Neural crest cell (in vitro differentiated cells): ENCODE results near the gene TRPM2. TPM values are rescaled to one million over a fixed set of nuclear protein-coding genes. Genes with fewer than 3 reads are reported as not detected.
A peak's percentile ranks its signal among the peaks of the same experiment; 100 is the strongest.

Experiments
- DNase-seq: peaks from one replicate; pipeline ENCODE4 v3.0.0; 2021; ENCODE audit warnings: low read depth, mixed read lengths, low spot score
- H3K27ac Mint-ChIP-seq: one replicate; pipeline ENCODE4 v1.8.0; 2021; ENCODE audit warnings: mild to moderate bottlenecking, mixed read lengths; ENCODE audit not compliant: unreplicated experiment
- H3K27me3 Mint-ChIP-seq: 2 replicates; pipeline ENCODE4 v1.8.0; 2021; ENCODE audit warnings: low read depth, mild to moderate bottlenecking, mixed read lengths
- H3K36me3 Mint-ChIP-seq: 2 replicates; pipeline ENCODE4 v1.8.0; 2021; ENCODE audit warnings: low read depth, mild to moderate bottlenecking, mixed read lengths
- H3K4me1 Mint-ChIP-seq: 2 replicates; pipeline ENCODE4 v1.8.0; 2021; ENCODE audit warnings: mixed read lengths
- H3K4me3 Mint-ChIP-seq: one replicate; pipeline ENCODE4 v1.8.0; 2021; ENCODE audit warnings: mild to moderate bottlenecking, mixed read lengths
- H3K9me3 Mint-ChIP-seq: 2 replicates; pipeline ENCODE4 v1.8.0; 2021; ENCODE audit warnings: mixed read lengths
- CTCF ChIP-seq: fragments of 200-600 bp; sonication (generic); conservative IDR thresholded peaks from 2 replicates; pipeline ENCODE4 v1.5.0; 2021; ENCODE audit warnings: antibody characterized with exemption, mild to moderate bottlenecking
- total RNA-seq: library from RNA; stranded (reverse); gene quantifications from 2 replicates; pipeline ENCODE4 v1.2.1, GENCODE V29; 2021

The TRPM2 gene
- total RNA-seq, 1 donor from 2014 or later, result not detected

GRCh38 chr21:44456214-44456914 lies 102.9 kb downstream of the TRPM2 start:
- Mint-ChIP-seq H3K27ac (no peak overlapping the region), H3K4me3 (no peak overlapping the region), H3K4me1 (peaks cover 7% of the 10 kb centered on the region), H3K27me3 (peaks cover 23% of the 10 kb centered on the region), H3K9me3 (no peaks in the 10 kb centered on the region), H3K36me3 (no peaks in the 10 kb centered on the region)
- no peak for DNase-seq
- TF ChIP-seq CTCF, result no peak

DNA sequence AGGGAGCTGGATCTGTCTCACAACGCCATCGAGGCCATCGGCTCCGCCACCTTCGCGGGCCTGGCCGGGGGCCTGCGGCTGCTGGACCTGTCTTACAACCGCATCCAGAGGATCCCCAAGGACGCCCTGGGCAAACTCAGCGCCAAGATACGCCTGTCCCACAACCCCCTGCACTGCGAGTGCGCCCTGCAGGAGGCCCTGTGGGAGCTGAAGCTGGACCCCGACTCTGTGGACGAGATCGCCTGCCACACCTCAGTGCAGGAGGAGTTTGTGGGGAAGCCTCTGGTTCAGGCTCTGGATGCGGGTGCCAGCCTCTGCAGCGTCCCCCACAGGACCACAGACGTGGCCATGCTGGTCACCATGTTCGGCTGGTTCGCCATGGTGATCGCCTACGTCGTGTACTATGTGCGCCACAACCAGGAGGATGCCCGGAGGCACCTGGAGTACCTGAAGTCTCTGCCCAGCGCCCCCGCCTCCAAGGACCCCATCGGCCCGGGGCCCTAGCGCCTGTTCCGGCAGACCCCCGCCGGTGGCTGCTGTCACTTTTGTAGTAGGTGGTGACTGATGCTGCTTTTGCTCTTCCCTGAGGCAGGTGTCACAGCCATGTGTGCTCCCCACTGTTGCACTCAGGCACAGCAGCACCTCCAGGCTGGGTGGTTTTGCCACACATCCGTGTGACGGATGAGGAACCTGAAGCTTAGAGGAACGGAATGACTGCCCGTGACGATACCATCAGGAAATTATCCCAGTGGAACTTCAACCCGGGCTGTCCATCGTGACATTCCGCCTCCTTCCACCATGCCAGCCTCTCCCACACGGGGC lies 103.7 kb downstream of the TRPM2 start:
- H3K27ac Mint-ChIP-seq, result no peak overlapping the region
- DNase-seq, result no peak
- H3K27me3 Mint-ChIP-seq, result peaks cover 16% of the 10 kb centered on the region
- H3K9me3 Mint-ChIP-seq, result no peaks in the 10 kb centered on the region
- H3K4me3 Mint-ChIP-seq, result peak overlapping the region; percentile 44
- peaks cover 7% of the 10 kb centered on the region for H3K4me1 Mint-ChIP-seq
- no peak for TF ChIP-seq CTCF
- no peaks in the 10 kb centered on the region for H3K36me3 Mint-ChIP-seq

DNA sequence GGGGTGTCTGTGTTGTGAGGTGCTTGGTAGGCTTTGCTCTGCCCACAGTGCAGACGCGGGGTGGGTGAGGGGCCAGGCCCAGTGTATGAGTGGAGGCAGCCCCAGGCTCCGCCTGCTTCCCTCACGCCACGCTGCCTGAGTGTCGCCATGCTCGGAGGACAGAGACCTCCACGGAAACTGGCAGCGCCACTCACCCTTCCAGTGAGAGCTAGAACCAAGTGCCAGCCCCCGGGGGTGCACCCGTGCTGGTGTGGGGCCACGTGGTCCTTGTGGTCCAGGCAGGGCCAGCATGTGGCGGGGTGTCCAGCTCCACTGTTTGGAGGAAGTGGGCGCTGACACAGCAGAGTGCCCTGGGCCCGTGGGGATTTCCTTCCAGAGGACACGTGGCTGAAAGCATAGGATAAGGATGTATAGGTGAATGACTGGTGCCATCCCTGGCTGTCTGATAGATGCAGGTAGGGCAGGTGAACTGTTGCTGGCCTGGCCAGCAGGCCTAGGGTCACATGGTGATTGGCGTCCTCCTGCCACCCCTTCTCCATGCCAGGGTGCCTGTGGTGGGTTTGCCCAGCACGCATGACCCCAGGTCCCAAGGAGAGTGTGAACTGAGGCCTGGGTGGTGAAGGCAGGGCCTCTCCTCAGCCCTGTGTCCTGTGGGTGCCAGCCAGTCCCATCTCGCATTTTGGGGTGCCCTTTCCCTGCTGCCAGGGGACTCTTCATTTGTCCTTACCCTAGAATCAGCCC lies 105.7 kb downstream of the TRPM2 start:
- Mint-ChIP-seq H3K4me1 (peaks cover 10% of the 10 kb centered on the region), H3K27ac (no peak overlapping the region)
- no peak for DNase-seq

DNA sequence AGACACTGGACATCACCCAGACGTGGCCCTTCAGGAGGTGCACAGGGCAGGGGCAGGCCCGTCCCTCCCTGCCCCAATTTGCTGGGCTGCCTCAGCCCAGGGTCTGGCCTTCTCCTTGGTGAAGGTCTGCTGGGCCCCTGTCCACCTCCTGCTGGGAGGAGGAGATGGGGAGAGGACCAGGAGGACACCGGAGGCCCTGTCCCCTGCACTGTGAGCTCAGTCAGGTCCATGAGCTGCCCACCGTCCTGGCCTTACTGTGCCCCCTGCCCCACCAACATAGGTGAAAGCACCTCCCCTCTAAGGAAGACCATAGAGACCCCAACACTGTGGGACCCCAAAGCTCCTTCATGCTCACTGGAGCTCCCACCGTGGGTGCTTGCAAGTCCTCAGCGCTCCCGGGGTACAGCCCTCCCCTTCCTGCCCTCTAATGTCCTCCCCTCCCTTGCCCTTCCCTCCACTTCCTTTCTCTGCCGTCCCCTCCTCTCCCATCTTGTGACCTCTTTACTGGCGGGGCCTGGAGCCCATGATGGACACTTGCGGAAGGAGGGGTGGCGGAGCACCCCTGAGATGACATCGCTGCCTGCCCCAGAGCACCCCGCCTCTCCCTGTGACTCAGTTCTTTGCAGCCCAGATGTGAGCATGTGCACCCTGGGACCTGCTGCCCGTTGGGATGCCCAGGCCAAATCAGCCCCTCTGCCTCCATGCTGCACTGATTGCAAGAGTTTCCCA lies 106.5 kb downstream of the TRPM2 start:
- H3K27me3 Mint-ChIP-seq, result no peaks in the 10 kb centered on the region
- no peak overlapping the region for H3K27ac Mint-ChIP-seq
- H3K36me3 Mint-ChIP-seq, result no peaks in the 10 kb centered on the region
- H3K4me3 Mint-ChIP-seq, result no peak overlapping the region
- peaks cover 4% of the 10 kb centered on the region for H3K4me1 Mint-ChIP-seq
- DNase-seq, result no peak
- no peak for TF ChIP-seq CTCF
- H3K9me3 Mint-ChIP-seq, result no peaks in the 10 kb centered on the region

More for the DNA sequence above, 105.7 kb downstream of the TRPM2 start:
- no peaks in the 10 kb centered on the region for H3K9me3 Mint-ChIP-seq
- no peak for TF ChIP-seq CTCF
- H3K4me3 Mint-ChIP-seq, result peak overlapping the region; percentile 18
- H3K36me3 Mint-ChIP-seq, result no peaks in the 10 kb centered on the region
- peaks cover 6% of the 10 kb centered on the region for H3K27me3 Mint-ChIP-seq

DNA sequence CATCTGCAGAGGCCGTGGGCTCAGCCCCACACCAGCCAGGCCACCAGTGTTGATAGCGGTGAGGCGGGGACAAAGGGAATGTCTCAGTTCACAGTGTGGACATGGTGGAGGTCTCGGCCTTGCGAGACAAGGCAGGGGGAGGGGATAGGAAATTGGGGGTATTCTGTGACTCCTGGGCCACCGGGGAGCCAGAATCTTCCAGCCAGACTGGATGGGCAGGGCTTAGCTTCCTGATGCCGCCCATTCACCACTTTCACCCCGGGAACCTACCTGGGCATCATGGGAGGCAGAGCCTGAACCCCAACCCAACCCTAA lies 107.0 kb downstream of the TRPM2 start:
- no peaks in the 10 kb centered on the region for H3K36me3 Mint-ChIP-seq

More for the DNA sequence above, 107.0 kb downstream of the TRPM2 start:
- TF ChIP-seq CTCF, result no peak
- Mint-ChIP-seq H3K27ac (no peak overlapping the region), H3K4me1 (peaks cover 4% of the 10 kb centered on the region), H3K4me3 (no peak overlapping the region), H3K27me3 (no peaks in the 10 kb centered on the region), H3K9me3 (no peaks in the 10 kb centered on the region)
- DNase-seq, result no peak
